Neural progenitor cell (in vitro differentiated cells): ENCODE data around the gene NPTX1. TPM values are rescaled to one million over a fixed set of nuclear protein-coding genes. Genes with fewer than 3 reads are reported as not detected.

Experiments used
- DNase-seq: peaks from one replicate; pipeline ENCODE4 v3.0.0-alpha.2; 2016; ENCODE audit warnings: low spot score
- H2AFZ ChIP-seq: fragments of 200-600 bp; sonication (generic); replicated peaks from 2 replicates; pipeline ENCODE4 v1.6.1; 2016; ENCODE audit warnings: antibody characterized with exemption
- H3F3A ChIP-seq: fragments of 200-600 bp; sonication (generic); 2 replicates; pipeline ENCODE4 v1.6.1; 2016; ENCODE audit warnings: antibody characterized with exemption, low read depth
- H3K27ac ChIP-seq: fragments of 200-600 bp; sonication (generic); 2 replicates; pipeline ENCODE4 v1.5.1; 2016; ENCODE audit warnings: mild to moderate bottlenecking
- H3K27me3 ChIP-seq: fragments of 200-600 bp; sonication (generic); 2 replicates; pipeline ENCODE4 v1.6.1; 2016; ENCODE audit warnings: mild to moderate bottlenecking, moderate library complexity
- H3K36me3 ChIP-seq: fragments of 200-600 bp; sonication (generic); 2 replicates; pipeline ENCODE4 v1.5.1; 2016
- H3K4me1 ChIP-seq: fragments of 200-600 bp; sonication (generic); 2 replicates; pipeline ENCODE4 v1.6.1; 2016; ENCODE audit warnings: mixed run types
- H3K4me2 ChIP-seq: fragments of 200-600 bp; sonication (generic); 2 replicates; pipeline ENCODE4 v1.6.1; 2016
- H3K4me3 ChIP-seq: fragments of 200-600 bp; sonication (generic); 2 replicates; pipeline ENCODE4 v1.5.1; 2016
- H3K79me2 ChIP-seq: fragments of 200-600 bp; sonication (generic); 2 replicates; pipeline ENCODE4 v1.6.1; 2016; ENCODE audit warnings: low read depth
- H3K9ac ChIP-seq: fragments of 200-600 bp; sonication (generic); 2 replicates; pipeline ENCODE4 v1.6.1; 2016
- H3K9me3 ChIP-seq: fragments of 200-600 bp; sonication (generic); 2 replicates; pipeline ENCODE4 v1.5.1; 2016; ENCODE audit warnings: low read depth
- H4K20me1 ChIP-seq: fragments of 200-600 bp; sonication (generic); 2 replicates; pipeline ENCODE4 v1.6.1; 2016; ENCODE audit warnings: low read depth
- H3K27ac Mint-ChIP-seq: 3 replicates; pipeline ENCODE4 v1.8.0; 2021; ENCODE audit warnings: mixed read lengths
- H3K27me3 Mint-ChIP-seq: 2 replicates; pipeline ENCODE4 v1.8.0; 2022; ENCODE audit warnings: low read depth, mild to moderate bottlenecking, inconsistent platforms, moderate library complexity, mixed read lengths; ENCODE audit not compliant: insufficient read depth
- H3K36me3 Mint-ChIP-seq: 3 replicates; pipeline ENCODE4 v1.8.0; 2021; ENCODE audit warnings: mixed read lengths
- H3K4me1 Mint-ChIP-seq: 3 replicates; pipeline ENCODE4 v1.8.0; 2021; ENCODE audit warnings: mixed read lengths
- H3K4me3 Mint-ChIP-seq: 3 replicates; pipeline ENCODE4 v1.8.0; 2021; ENCODE audit warnings: mild to moderate bottlenecking, moderate library complexity, mixed read lengths
- H3K9me3 Mint-ChIP-seq: 3 replicates; pipeline ENCODE4 v1.8.0; 2020; ENCODE audit warnings: mixed read lengths
- CTCF ChIP-seq: fragments of 200-600 bp; sonication (generic); IDR thresholded peaks from 2 replicates; pipeline ENCODE4 v1.5.1; 2017; ENCODE audit warnings: antibody characterized with exemption, mild to moderate bottlenecking
- EZH2 ChIP-seq: fragments of 200-600 bp; sonication (generic); IDR thresholded peaks from 2 replicates; pipeline ENCODE4 v1.6.1; 2017; ENCODE audit warnings: antibody characterized with exemption, mild to moderate bottlenecking, moderate library complexity
- EZH2phosphoT487 ChIP-seq: fragments of 200-600 bp; sonication (generic); IDR thresholded peaks from 2 replicates; pipeline ENCODE4 v1.6.1; 2017; ENCODE audit warnings: antibody characterized with exemption
- total RNA-seq: library from RNA; depleted of rRNA; stranded (reverse); fragments of >200 nt; gene quantifications from 2 replicates; pipeline ENCODE4 v1.2.3, GENCODE V29; 2015; ENCODE audit warnings: low replicate concordance

The NPTX1 gene
- total RNA-seq, 1 donor from 2014 or later: 2.6 TPM

- peaks cover 22% of the 10 kb centered on the region for H3K27me3 Mint-ChIP-seq
- Histone ChIP-seq H4K20me1 (no peaks in the 10 kb centered on the region), H3F3A (peaks cover 9% of the 10 kb centered on the region), H3K9ac (no peak overlapping the region), H3K4me1 (peaks cover 11% of the 10 kb centered on the region), H3K36me3 (no peaks in the 10 kb centered on the region), H3K79me2 (no peaks in the 10 kb centered on the region), H3K27me3 (peaks cover 63% of the 10 kb centered on the region), H3K4me2 (no peak overlapping the region), H3K9me3 (no peaks in the 10 kb centered on the region), H3K27ac (no peak overlapping the region), H3K4me3 (no peak overlapping the region), H2AFZ (no peak overlapping the region)
- peaks cover 25% of the 10 kb centered on the region for H3K4me1 Mint-ChIP-seq
- no peaks in the 10 kb centered on the region for H3K36me3 Mint-ChIP-seq
- no peaks in the 10 kb centered on the region for H3K9me3 Mint-ChIP-seq
- H3K4me3 Mint-ChIP-seq: peak overlapping the region; percentile 64
- TF ChIP-seq EZH2phosphoT487: no peak
- no peak for TF ChIP-seq EZH2
- no peak for TF ChIP-seq CTCF
- no peak for DNase-seq
- H3K27ac Mint-ChIP-seq: no peak overlapping the region
Measured at GRCh38 chr17:80486692-80487091, 10.3 kb upstream of the NPTX1 start.

- H3K27ac ChIP-seq: no peak overlapping the region
- no peaks in the 10 kb centered on the region for H3K36me3 Mint-ChIP-seq
- H3F3A ChIP-seq: peaks cover under 1% of the 10 kb centered on the region
- H3K4me3 Mint-ChIP-seq: no peak overlapping the region
- no peaks in the 10 kb centered on the region for H4K20me1 ChIP-seq
- peaks cover 26% of the 10 kb centered on the region for H3K27me3 Mint-ChIP-seq
- peaks cover 2% of the 10 kb centered on the region for H3K4me1 ChIP-seq
- TF ChIP-seq CTCF: no peak
- TF ChIP-seq EZH2phosphoT487: no peak
- no peak for TF ChIP-seq EZH2
- H3K4me1 Mint-ChIP-seq: peaks cover 22% of the 10 kb centered on the region
- H3K27me3 ChIP-seq: peaks cover 71% of the 10 kb centered on the region
- no peaks in the 10 kb centered on the region for H3K9me3 ChIP-seq
- H3K9me3 Mint-ChIP-seq: no peaks in the 10 kb centered on the region
- H3K4me2 ChIP-seq: no peak overlapping the region
- H3K36me3 ChIP-seq: no peaks in the 10 kb centered on the region
- no peak overlapping the region for H2AFZ ChIP-seq
- no peak overlapping the region for H3K9ac ChIP-seq
- no peak overlapping the region for H3K27ac Mint-ChIP-seq
- no peak overlapping the region for H3K4me3 ChIP-seq
- DNase-seq: no peak
- no peaks in the 10 kb centered on the region for H3K79me2 ChIP-seq
Measured at GRCh38 chr17:80485846-80486245, 9.4 kb upstream of the NPTX1 start.

DNA sequence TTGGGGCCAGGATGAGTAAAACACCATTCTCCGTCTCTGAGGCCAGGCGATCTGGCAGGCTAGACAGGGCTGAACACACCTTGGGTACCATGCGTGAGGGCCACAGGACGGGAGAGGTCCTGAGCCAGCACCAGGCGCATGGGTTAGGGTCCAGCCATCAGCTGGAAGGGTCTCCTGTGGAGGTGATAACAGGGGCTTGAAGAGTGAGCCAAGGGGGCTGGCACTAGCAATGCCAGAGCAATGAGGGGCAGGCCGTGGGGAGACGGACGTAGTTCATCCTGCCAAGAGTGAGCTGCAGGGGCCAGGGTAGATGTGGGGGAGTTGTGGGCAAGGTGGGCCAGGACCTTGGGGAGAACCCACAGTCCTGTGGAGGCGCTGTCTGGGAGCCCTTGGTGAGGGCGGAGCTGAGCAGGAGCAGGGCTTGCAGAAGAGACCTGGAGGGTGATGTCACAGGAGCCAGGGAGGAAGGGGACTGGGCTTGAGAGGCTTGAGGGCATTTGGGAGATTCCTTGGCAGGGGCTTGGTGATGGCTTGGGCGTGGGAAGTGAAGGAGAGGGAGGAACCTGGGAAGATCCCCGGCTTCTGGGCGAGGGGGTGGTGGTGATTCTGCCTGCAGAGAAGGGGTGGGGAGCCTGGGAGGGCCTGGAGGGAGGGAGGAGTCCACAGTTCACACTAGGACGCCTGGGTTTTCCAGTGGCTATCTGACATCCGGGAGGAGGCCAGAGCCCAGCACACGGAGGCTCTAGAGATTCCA, 6.3 kb upstream of the NPTX1 start:
- Histone ChIP-seq H3K9ac (no peak overlapping the region), H3F3A (peaks cover 4% of the 10 kb centered on the region), H2AFZ (no peak overlapping the region), H3K27me3 (peaks cover 94% of the 10 kb centered on the region), H3K4me2 (no peak overlapping the region), H3K4me1 (peaks cover 13% of the 10 kb centered on the region), H3K27ac (no peak overlapping the region), H4K20me1 (peaks cover 15% of the 10 kb centered on the region), H3K9me3 (no peaks in the 10 kb centered on the region), H3K36me3 (no peaks in the 10 kb centered on the region), H3K79me2 (no peaks in the 10 kb centered on the region), H3K4me3 (no peak overlapping the region)
- H3K27ac Mint-ChIP-seq: peak overlapping the region; percentile 34
- no peak for TF ChIP-seq CTCF
- no peak for TF ChIP-seq EZH2phosphoT487
- TF ChIP-seq EZH2: no peak
- H3K36me3 Mint-ChIP-seq: no peaks in the 10 kb centered on the region
- H3K4me3 Mint-ChIP-seq: peak overlapping the region; percentile 48
- H3K4me1 Mint-ChIP-seq: peaks cover 20% of the 10 kb centered on the region
- peaks cover 46% of the 10 kb centered on the region for H3K27me3 Mint-ChIP-seq
- peak; percentile 1 for DNase-seq
- no peaks in the 10 kb centered on the region for H3K9me3 Mint-ChIP-seq
